GM12892 (cell line): ENCODE data around the gene NELFB.

Experiments used
- POLR2A ChIP-seq: IDR thresholded peaks from 2 replicates; pipeline ENCODE4 v1.6.1; 2011; ENCODE audit warnings: low read depth, low read length, control low read depth
- POLR2AphosphoS5 ChIP-seq: IDR thresholded peaks from 2 replicates; pipeline ENCODE4 v1.6.1; 2011; ENCODE audit warnings: low read depth, low read length, control low read depth
- TAF1 ChIP-seq: IDR thresholded peaks from 2 replicates; pipeline ENCODE4 v1.6.1; 2011; ENCODE audit warnings: low read depth, mild to moderate bottlenecking, control low read depth, low read length, borderline replicate concordance

- TF ChIP-seq TAF1, result no peak
- no peak for TF ChIP-seq POLR2A
- TF ChIP-seq POLR2AphosphoS5, result no peak
Observed at GRCh38 chr9:137281345-137282116, 26.4 kb downstream of the NELFB start.
